ENCODE results near the gene SCN1B.

DNA sequence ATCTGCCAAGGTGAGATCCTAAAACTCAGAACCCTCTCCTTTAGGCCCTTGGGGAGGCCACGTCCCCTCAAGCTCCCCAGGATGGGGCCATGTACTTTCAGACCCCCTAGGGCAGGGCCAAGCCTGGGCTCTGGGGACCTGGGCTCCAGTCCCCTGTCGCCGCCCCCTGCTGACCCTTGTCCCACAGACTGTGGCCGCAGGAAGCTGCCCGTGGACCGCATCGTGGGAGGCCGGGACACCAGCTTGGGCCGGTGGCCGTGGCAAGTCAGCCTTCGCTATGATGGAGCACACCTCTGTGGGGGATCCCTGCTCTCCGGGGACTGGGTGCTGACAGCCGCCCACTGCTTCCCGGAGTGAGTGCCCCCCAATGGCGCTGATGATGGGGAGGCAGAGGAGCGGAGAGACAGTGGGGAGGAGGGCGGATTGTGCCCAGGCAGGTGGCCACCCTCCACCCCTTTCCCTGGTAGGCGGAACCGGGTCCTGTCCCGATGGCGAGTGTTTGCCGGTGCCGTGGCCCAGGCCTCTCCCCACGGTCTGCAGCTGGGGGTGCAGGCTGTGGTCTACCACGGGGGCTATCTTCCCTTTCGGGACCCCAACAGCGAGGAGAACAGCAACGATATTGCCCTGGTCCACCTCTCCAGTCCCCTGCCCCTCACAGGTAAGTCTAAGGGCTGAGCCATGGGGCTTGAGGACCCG, 30.0 kb downstream of the SCN1B start:
- no peak for TF ChIP-seq POLR2A (IDR thresholded peaks at IDR 0.05)
- TF ChIP-seq, protein P1, sequence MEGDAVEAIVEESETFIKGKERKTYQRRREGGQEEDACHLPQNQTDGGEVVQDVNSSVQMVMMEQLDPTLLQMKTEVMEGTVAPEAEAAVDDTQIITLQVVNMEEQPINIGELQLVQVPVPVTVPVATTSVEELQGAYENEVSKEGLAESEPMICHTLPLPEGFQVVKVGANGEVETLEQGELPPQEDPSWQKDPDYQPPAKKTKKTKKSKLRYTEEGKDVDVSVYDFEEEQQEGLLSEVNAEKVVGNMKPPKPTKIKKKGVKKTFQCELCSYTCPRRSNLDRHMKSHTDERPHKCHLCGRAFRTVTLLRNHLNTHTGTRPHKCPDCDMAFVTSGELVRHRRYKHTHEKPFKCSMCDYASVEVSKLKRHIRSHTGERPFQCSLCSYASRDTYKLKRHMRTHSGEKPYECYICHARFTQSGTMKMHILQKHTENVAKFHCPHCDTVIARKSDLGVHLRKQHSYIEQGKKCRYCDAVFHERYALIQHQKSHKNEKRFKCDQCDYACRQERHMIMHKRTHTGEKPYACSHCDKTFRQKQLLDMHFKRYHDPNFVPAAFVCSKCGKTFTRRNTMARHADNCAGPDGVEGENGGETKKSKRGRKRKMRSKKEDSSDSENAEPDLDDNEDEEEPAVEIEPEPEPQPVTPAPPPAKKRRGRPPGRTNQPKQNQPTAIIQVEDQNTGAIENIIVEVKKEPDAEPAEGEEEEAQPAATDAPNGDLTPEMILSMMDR (IDR thresholded peaks at IDR 0.05 in 4 of 5, conservative IDR thresholded peaks at IDR 0.05 in 1 of 5) = no peak
